SK-N-SH (cell line): ENCODE data around the gene MAML3.

Source experiments
- CTCF ChIP-seq: fragments of 200-600 bp; sonication (generic); IDR thresholded peaks from 2 replicates; pipeline ENCODE4 v1.6.1; 2017; ENCODE audit warnings: antibody characterized with exemption, mild to moderate bottlenecking, moderate library complexity
- GABPA ChIP-seq: IDR thresholded peaks from 2 replicates; pipeline ENCODE4 v1.4.0; 2012; ENCODE audit warnings: low read depth, mild to moderate bottlenecking
- POLR2AphosphoS5 ChIP-seq: IDR thresholded peaks from 2 replicates; pipeline ENCODE4 v1.6.1; 2012; ENCODE audit warnings: low read depth, low read length
- RAD21 ChIP-seq: IDR thresholded peaks from 2 replicates; pipeline ENCODE4 v1.6.1; 2012; ENCODE audit warnings: mild to moderate bottlenecking, low read length
- REST ChIP-seq: IDR thresholded peaks from 2 replicates; pipeline ENCODE4 v1.6.1; 2012; ENCODE audit warnings: mild to moderate bottlenecking, low read depth, low read length, moderate library complexity
- RXRA ChIP-seq: IDR thresholded peaks from 2 replicates; pipeline ENCODE4 v1.4.0; 2012; ENCODE audit warnings: low read depth, mild to moderate bottlenecking, borderline replicate concordance

GRCh38 chr4:139916041-139916440 is 237.9 kb downstream of the MAML3 start:
- TF ChIP-seq RXRA (no peak), GABPA (no peak), CTCF (no peak), REST (no peak), RAD21 (no peak), POLR2AphosphoS5 (no peak)
